Activated T-helper 2 cell treated with anti-CD3 and anti-CD28 coated beads, Interferon-gamma antibody, Interleukin-2, Interleukin-4, amounts not matched to agents 10 μg/mL and 5 μg/mL and 100 μg/mL, durations not matched to agents 14 hours and 24 hours and 36 hours (primary cell): ENCODE results near the gene CWC22. TPM values are rescaled to one million over a fixed set of nuclear protein-coding genes. Genes with fewer than 3 reads are reported as not detected.
A peak's percentile ranks its signal among the peaks of the same experiment; 100 is the strongest.
"Not testable (repeated sequence)": the region's sequence is repeated elsewhere in the genome, so short reads cannot be mapped to it uniquely, and the experiment has no call there.

Experiments used
- DNase-seq: peaks from one replicate; pipeline ENCODE4 v3.0.0; 2021; ENCODE audit warnings: low spot score
- H3K27ac Mint-ChIP-seq: one replicate; pipeline ENCODE4 v1.8.0; 2021; ENCODE audit warnings: mixed read lengths
- H3K27me3 Mint-ChIP-seq: one replicate; pipeline ENCODE4 v1.8.0; 2021; ENCODE audit warnings: low read depth, mixed read lengths
- H3K36me3 Mint-ChIP-seq: one replicate; pipeline ENCODE4 v1.8.0; 2021; ENCODE audit warnings: low read depth, mixed read lengths
- H3K4me1 Mint-ChIP-seq: one replicate; pipeline ENCODE4 v1.8.0; 2021; ENCODE audit warnings: low read depth, mixed read lengths
- H3K4me3 Mint-ChIP-seq: one replicate; pipeline ENCODE4 v1.8.0; 2021; ENCODE audit warnings: low read depth, mild to moderate bottlenecking, moderate library complexity, mixed read lengths
- H3K9me3 Mint-ChIP-seq: one replicate; pipeline ENCODE4 v1.8.0; 2021; ENCODE audit warnings: mixed read lengths
- intact Hi-C: fragments of 100-400 bp; cut with micrococcal nuclease; formaldehyde crosslinking; loops from one replicate; pipeline ENCODE4 v1.15.1; 2023
- total RNA-seq: library from RNA; stranded (reverse); gene quantifications from 2 replicates; pipeline ENCODE4 v1.2.3, GENCODE V29; 2022

The CWC22 gene
- total RNA-seq, 1 donor from 2014 or later = 27.8 TPM

- Mint-ChIP-seq H3K9me3 (no peaks in the 10 kb centered on the region), H3K27ac (no peak overlapping the region), H3K4me3 (no peak overlapping the region), H3K27me3 (no peaks in the 10 kb centered on the region), H3K36me3 (peaks cover 42% of the 10 kb centered on the region), H3K4me1 (peaks cover 7% of the 10 kb centered on the region)
- DNase-seq = no peak
- intact Hi-C loops = no loop called here
Observed at GRCh38 chr2:179963626-179964025, 43.5 kb downstream of the CWC22 start.

- H3K4me1 Mint-ChIP-seq, H3K4me3 Mint-ChIP-seq, DNase-seq, H3K27ac Mint-ChIP-seq, intact Hi-C loops, H3K27me3 Mint-ChIP-seq, H3K9me3 Mint-ChIP-seq: not testable (repeated sequence)
- peaks cover 33% of the 10 kb centered on the region for H3K36me3 Mint-ChIP-seq
Observed at GRCh38 chr2:179958251-179958650, 48.8 kb downstream of the CWC22 start.

GRCh38 chr2:179954026-179954425 is 53.1 kb downstream of the CWC22 start:
- Mint-ChIP-seq H3K4me1 (no peaks in the 10 kb centered on the region), H3K9me3 (no peaks in the 10 kb centered on the region), H3K36me3 (peaks cover 56% of the 10 kb centered on the region), H3K4me3 (no peak overlapping the region), H3K27me3 (no peaks in the 10 kb centered on the region), H3K27ac (no peak overlapping the region)
- intact Hi-C loops = no loop called here
- DNase-seq = no peak

GRCh38 chr2:179953359-179953758 is 53.7 kb downstream of the CWC22 start:
- Mint-ChIP-seq H3K4me3 (no peak overlapping the region), H3K27ac (no peak overlapping the region), H3K36me3 (peaks cover 63% of the 10 kb centered on the region), H3K9me3 (no peaks in the 10 kb centered on the region), H3K27me3 (no peaks in the 10 kb centered on the region), H3K4me1 (no peaks in the 10 kb centered on the region)
- DNase-seq = no peak
- intact Hi-C loops = no loop called here

- no peak overlapping the region for H3K4me3 Mint-ChIP-seq
- no peaks in the 10 kb centered on the region for H3K4me1 Mint-ChIP-seq
Observed at GRCh38 chr2:179952658-179953057, 54.4 kb downstream of the CWC22 start.

GRCh38 chr2:179951680-179952079 is 55.4 kb downstream of the CWC22 start:
- H3K4me1 Mint-ChIP-seq = no peaks in the 10 kb centered on the region
- H3K4me3 Mint-ChIP-seq = no peak overlapping the region
- no peaks in the 10 kb centered on the region for H3K9me3 Mint-ChIP-seq
- H3K36me3 Mint-ChIP-seq = peaks cover 63% of the 10 kb centered on the region
- no peak for DNase-seq
- no peaks in the 10 kb centered on the region for H3K27me3 Mint-ChIP-seq
- H3K27ac Mint-ChIP-seq = peak overlapping the region; percentile 0
- intact Hi-C loops = no loop called here

More at GRCh38 chr2:179952658-179953057, 54.4 kb downstream of the CWC22 start:
- no peak for DNase-seq
- Mint-ChIP-seq H3K36me3 (peaks cover 65% of the 10 kb centered on the region), H3K27ac (no peak overlapping the region), H3K9me3 (no peaks in the 10 kb centered on the region), H3K27me3 (no peaks in the 10 kb centered on the region)
- intact Hi-C loops = no loop called here

GRCh38 chr2:179950391-179950790 is 56.7 kb downstream of the CWC22 start:
- intact Hi-C loops = no loop called here
- DNase-seq = no peak
- Mint-ChIP-seq H3K27ac (no peak overlapping the region), H3K4me3 (no peak overlapping the region), H3K27me3 (no peaks in the 10 kb centered on the region), H3K4me1 (no peaks in the 10 kb centered on the region), H3K9me3 (no peaks in the 10 kb centered on the region), H3K36me3 (peaks cover 65% of the 10 kb centered on the region)

- intact Hi-C loops = no loop called here
- H3K27ac Mint-ChIP-seq = no peak overlapping the region
- no peaks in the 10 kb centered on the region for H3K4me1 Mint-ChIP-seq
- no peaks in the 10 kb centered on the region for H3K27me3 Mint-ChIP-seq
- H3K36me3 Mint-ChIP-seq = peaks cover 61% of the 10 kb centered on the region
- no peak for DNase-seq
- no peaks in the 10 kb centered on the region for H3K9me3 Mint-ChIP-seq
- H3K4me3 Mint-ChIP-seq = no peak overlapping the region
Observed at GRCh38 chr2:179949438-179949837, 57.7 kb downstream of the CWC22 start.

GRCh38 chr2:179948058-179948457 is 59.0 kb downstream of the CWC22 start:
- Mint-ChIP-seq H3K36me3 (peaks cover 50% of the 10 kb centered on the region), H3K27me3 (no peaks in the 10 kb centered on the region), H3K4me3 (no peak overlapping the region), H3K9me3 (no peaks in the 10 kb centered on the region), H3K4me1 (no peaks in the 10 kb centered on the region), H3K27ac (no peak overlapping the region)
- intact Hi-C loops = no loop called here
- no peak for DNase-seq

- H3K4me1 Mint-ChIP-seq = no peaks in the 10 kb centered on the region
- intact Hi-C loops = no loop called here
- peaks cover 43% of the 10 kb centered on the region for H3K36me3 Mint-ChIP-seq
Observed at GRCh38 chr2:179946810-179947615, 60.1 kb downstream of the CWC22 start.

GRCh38 chr2:179946346-179946745 is 60.8 kb downstream of the CWC22 start:
- H3K4me1 Mint-ChIP-seq = no peaks in the 10 kb centered on the region
- intact Hi-C loops = no loop called here
- no peak overlapping the region for H3K4me3 Mint-ChIP-seq

More at GRCh38 chr2:179946810-179947615, 60.1 kb downstream of the CWC22 start:
- no peak overlapping the region for H3K27ac Mint-ChIP-seq
- H3K9me3 Mint-ChIP-seq = no peaks in the 10 kb centered on the region
- no peak overlapping the region for H3K4me3 Mint-ChIP-seq
- no peaks in the 10 kb centered on the region for H3K27me3 Mint-ChIP-seq
- no peak for DNase-seq

GRCh38 chr2:179939259-179939658 is 67.8 kb downstream of the CWC22 start:
- Mint-ChIP-seq H3K27ac (no peak overlapping the region), H3K27me3 (no peaks in the 10 kb centered on the region), H3K36me3 (no peaks in the 10 kb centered on the region), H3K4me1 (no peaks in the 10 kb centered on the region), H3K4me3 (no peak overlapping the region), H3K9me3 (no peaks in the 10 kb centered on the region)
- DNase-seq = no peak
- intact Hi-C loops = no loop called here

More at GRCh38 chr2:179946346-179946745, 60.8 kb downstream of the CWC22 start:
- Mint-ChIP-seq H3K27ac (no peak overlapping the region), H3K9me3 (no peaks in the 10 kb centered on the region), H3K36me3 (peaks cover 38% of the 10 kb centered on the region), H3K27me3 (no peaks in the 10 kb centered on the region)
- no peak for DNase-seq

GRCh38 chr2:179938026-179938425 is 69.1 kb downstream of the CWC22 start:
- no peaks in the 10 kb centered on the region for H3K4me1 Mint-ChIP-seq

More at GRCh38 chr2:179938026-179938425, 69.1 kb downstream of the CWC22 start:
- no peaks in the 10 kb centered on the region for H3K9me3 Mint-ChIP-seq
- H3K27me3 Mint-ChIP-seq = no peaks in the 10 kb centered on the region
- no peak overlapping the region for H3K27ac Mint-ChIP-seq
- H3K4me3 Mint-ChIP-seq = no peak overlapping the region
- intact Hi-C loops = no loop called here
- H3K36me3 Mint-ChIP-seq = no peaks in the 10 kb centered on the region
- DNase-seq = no peak
